ENCODE data around the gene MYD88. TPM values are rescaled to one million over a fixed set of nuclear protein-coding genes. Genes with fewer than 3 reads are reported as not detected.

The MYD88 gene
- total RNA-seq = 10 to 100 TPM; 72.5 to 78.6 TPM

DNA sequence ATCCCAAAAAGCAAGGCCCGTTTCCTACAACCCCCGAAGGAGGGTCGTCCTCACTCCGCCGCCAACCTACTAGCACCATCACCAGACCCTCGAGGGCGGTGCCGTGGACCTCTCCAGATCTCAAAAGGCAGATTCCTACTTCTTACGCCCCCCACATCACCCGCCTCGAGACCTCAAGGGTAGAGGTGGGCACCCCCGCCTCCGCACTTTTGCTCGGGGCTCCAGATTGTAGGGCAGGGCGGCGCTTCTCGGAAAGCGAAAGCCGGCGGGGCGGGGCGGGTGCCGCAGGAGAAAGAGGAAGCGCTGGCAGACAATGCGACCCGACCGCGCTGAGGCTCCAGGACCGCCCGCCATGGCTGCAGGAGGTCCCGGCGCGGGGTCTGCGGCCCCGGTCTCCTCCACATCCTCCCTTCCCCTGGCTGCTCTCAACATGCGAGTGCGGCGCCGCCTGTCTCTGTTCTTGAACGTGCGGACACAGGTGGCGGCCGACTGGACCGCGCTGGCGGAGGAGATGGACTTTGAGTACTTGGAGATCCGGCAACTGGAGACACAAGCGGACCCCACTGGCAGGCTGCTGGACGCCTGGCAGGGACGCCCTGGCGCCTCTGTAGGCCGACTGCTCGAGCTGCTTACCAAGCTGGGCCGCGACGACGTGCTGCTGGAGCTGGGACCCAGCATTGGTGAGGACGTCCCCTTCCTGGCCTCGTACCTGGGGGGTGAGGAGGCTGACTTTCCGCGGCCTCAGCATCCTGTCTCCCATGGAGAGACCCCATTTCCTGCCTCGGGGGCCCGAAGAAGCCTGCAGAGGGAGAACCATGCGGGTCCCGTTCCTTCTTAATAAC is at the start of gene MYD88:
MYD88 (plus strand) TSS at position 313 of the 842 bp plus-strand sequence; CDS start at position 353, 40 bp downstream.
- POLR2A ChIA-PET = interaction anchor here (0.7 to 7.5 kb wide), 7 partner anchors 14 to 232 kb away, joined by 3 to 153 read pairs (median 7); partner anchors contain the start of genes DLEC1, OXSR1 and PLCD1
- H3K27ac Mint-ChIP-seq = peak within 1 kb of the TSS; percentile 96
- H3K9me3 Mint-ChIP-seq (ENCODE audit: insufficient read depth) = no peaks in the 10 kb centered on the region
- H3K36me3 Mint-ChIP-seq (ENCODE audit: low read depth) = peaks cover 55% of the 10 kb centered on the region
- peak within 1 kb of the TSS; percentile 86 for H3K4me3 Mint-ChIP-seq
- peak; percentile 93 for DNase-seq
- ATAC-seq = peak; percentile 62
- CTCF ChIA-PET = interaction anchor here (1.0 to 5.1 kb wide), 6 partner anchors 19 to 342 kb away, joined by 3 to 30 read pairs (median 4); partner anchors contain the start of gene OXSR1
- H3K4me1 Mint-ChIP-seq (ENCODE audit: low read depth) = peaks cover 60% of the 10 kb centered on the region
- no peaks in the 10 kb centered on the region for H3K27me3 Mint-ChIP-seq (ENCODE audit: low read depth)

DNA sequence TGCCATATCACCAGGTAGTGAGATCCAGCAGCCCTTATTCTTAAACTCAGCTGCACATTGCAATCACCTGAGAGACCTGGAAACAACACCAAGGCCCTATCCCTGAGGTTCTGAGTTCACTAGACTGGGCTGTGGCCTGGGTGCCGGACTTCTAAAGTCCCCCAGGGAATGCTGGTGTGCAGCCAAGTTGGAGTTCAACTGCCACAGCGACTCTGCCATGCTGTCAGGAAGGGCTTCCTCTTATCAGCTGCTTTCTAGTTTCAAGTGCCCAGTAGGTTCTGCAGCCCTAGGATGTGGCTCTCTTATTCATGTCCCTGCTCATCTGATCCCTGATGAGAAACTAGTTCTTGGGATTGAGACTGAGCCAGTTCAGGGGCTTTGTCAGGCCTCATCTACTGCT is 49.3 kb upstream of the MYD88 start:
- ATAC-seq (no peak), DNase-seq (no peak)
- peaks cover 3% of the 10 kb centered on the region for H3K4me1 Mint-ChIP-seq (ENCODE audit: low read depth)
- H3K9me3 Mint-ChIP-seq (ENCODE audit: insufficient read depth) = no peaks in the 10 kb centered on the region
- peaks cover 5% of the 10 kb centered on the region for H3K27me3 Mint-ChIP-seq (ENCODE audit: low read depth)
- CTCF ChIA-PET = no interaction called here
- POLR2A ChIA-PET = no interaction called here
- no peak overlapping the region for H3K27ac Mint-ChIP-seq
- no peak overlapping the region for H3K4me3 Mint-ChIP-seq
- peaks cover 2% of the 10 kb centered on the region for H3K36me3 Mint-ChIP-seq (ENCODE audit: low read depth)

DNA sequence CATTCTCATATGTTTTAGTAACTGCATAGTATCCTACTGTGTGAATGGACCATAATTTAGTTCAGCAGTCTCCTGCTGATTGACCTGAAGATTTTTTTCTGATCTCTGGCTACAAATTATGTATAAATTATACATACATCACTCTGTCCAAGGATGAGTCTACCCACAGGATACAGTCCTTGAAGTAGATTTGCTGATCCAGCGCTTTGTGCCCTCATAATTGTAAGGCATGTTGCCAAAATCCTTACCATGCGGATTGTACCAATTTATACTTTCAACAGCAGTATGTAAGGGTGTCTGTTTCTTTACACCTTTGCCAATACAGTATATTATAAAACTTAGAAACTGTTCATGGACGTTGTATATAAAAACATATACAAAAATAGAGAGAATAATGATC is 48.0 kb upstream of the MYD88 start:
- POLR2A ChIA-PET = no interaction called here
- ATAC-seq = no peak
- Mint-ChIP-seq H3K9me3 (ENCODE audit: insufficient read depth) (no peaks in the 10 kb centered on the region), H3K4me1 (ENCODE audit: low read depth) (peaks cover 3% of the 10 kb centered on the region), H3K27me3 (ENCODE audit: low read depth) (peaks cover 5% of the 10 kb centered on the region), H3K27ac (no peak overlapping the region), H3K4me3 (no peak overlapping the region), H3K36me3 (ENCODE audit: low read depth) (no peaks in the 10 kb centered on the region)
- no peak for DNase-seq
- CTCF ChIA-PET = no interaction called here

DNA sequence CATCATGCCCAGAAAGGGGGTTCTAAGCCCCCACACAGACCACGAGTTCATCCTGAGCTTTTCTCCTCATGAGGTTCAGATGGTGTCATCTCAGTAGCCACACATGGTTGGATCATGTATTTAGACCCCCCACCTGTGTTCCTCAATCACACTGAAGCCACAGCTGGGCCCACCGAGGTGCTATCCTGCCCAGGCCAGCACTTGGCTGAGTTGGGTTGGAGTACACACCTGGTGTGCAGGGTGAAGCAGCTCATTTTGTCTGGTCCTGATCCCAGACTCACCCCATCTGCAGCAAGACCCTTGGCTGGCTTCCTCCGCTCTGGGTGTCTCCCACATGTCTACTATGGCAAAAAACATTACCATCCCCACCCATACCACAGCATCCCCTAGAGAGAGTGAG is 43.5 kb upstream of the MYD88 start:
- ATAC-seq (no peak), DNase-seq (no peak)
- Mint-ChIP-seq H3K36me3 (ENCODE audit: low read depth) (no peaks in the 10 kb centered on the region), H3K4me3 (no peak overlapping the region), H3K4me1 (ENCODE audit: low read depth) (no peaks in the 10 kb centered on the region), H3K27me3 (ENCODE audit: low read depth) (peaks cover 5% of the 10 kb centered on the region), H3K27ac (no peak overlapping the region), H3K9me3 (ENCODE audit: insufficient read depth) (no peaks in the 10 kb centered on the region)
- ChIA-PET CTCF (no interaction called here), POLR2A (no interaction called here)

DNA sequence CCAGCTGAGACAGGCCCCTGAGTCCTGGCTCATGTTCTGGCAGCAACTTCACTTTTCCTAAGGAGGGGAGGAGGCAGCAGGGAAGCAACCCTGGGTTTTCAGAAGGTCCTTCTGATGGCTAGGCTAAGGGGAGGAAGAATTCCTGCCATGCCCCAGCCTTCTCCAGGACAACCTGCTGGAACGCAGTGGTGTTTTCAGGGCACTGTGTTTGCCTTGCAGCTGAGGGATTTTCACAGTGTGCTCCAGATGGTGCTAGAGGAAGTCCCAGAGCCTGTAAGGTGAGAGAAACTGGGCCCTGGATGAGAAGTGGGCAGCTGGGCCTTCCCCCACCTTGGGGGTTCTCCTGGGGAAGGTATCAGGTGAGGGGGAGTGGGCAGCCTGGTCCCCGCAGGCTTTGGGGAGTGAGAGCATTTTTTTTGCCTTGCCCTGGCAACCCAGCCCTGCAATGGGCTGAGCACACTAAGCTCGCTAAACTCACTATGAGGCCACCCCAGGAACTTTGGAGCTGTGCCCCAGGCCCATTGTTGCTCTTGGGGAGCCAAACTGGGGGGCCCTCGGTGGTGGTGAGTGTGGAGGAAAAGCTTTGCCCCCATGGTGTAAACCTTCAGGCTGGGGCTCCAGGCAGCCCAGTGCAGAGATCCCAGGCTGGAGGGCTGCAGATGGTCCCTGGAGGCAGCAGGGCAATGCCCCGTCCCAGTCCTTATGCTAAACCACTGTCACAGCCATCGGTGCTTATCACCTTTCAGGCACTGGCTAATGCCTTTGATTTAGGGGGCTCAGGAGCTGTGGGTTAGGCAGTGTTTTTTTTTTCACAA is 42.6 kb upstream of the MYD88 start:
- Mint-ChIP-seq H3K4me1 (ENCODE audit: low read depth) (no peaks in the 10 kb centered on the region), H3K36me3 (ENCODE audit: low read depth) (no peaks in the 10 kb centered on the region)
- POLR2A ChIA-PET = no interaction called here

DNA sequence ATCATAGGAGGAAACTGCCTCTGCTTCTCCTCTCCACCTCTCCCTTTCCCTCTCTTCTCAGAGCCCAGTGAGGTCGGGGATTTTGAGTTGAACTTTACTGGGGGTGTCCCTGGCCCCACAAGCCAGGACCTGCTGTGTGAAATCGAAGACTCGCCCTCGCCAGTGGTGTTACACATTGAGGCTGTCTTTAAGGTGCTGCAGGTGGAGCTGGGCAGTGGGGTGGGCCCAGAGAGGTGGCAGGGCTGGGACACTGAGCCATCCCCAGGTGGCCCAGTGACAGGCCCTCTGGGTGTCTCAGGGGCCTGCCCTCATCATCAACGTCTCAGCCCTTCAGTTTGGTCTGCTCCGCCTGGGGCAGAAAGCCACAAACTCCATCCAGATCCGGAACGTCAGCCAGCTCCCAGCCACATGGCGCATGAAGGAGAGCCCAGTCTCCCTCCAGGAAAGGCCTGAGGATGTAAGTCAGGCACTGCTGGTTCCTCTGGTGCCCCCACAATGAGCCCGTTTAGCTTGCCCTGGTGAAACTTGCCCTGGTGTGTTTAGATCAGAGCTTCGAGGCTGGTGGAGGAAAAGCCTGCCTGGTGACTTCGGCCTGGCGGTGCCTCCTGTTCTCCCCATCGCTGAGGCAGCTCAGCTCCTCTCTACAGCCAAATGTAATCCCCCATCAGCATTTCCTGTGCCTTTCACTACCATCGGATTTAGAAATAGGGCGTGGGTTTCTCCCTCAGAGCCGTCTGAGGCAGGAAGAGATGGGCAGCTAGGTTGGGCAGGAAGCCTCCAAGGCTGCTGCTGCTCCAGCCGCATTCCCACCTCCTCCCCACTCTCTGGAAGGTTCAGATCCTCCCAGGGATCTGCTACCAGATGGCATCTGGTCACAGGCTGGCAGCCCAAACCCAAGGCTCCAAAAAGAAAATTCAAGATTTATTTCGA is 40.8 kb upstream of the MYD88 start:
- Mint-ChIP-seq H3K27ac (no peak overlapping the region), H3K9me3 (ENCODE audit: insufficient read depth) (no peaks in the 10 kb centered on the region)
- POLR2A ChIA-PET = interaction anchor here (1.0 kb wide), 1 partner anchor 12 kb away, joined by 3 read pairs; no protein-coding TSS in a partner anchor

More for the DNA sequence above, 42.6 kb upstream of the MYD88 start:
- DNase-seq (no peak), ATAC-seq (no peak)
- CTCF ChIA-PET = no interaction called here
- Mint-ChIP-seq H3K9me3 (ENCODE audit: insufficient read depth) (no peaks in the 10 kb centered on the region), H3K27ac (no peak overlapping the region), H3K27me3 (ENCODE audit: low read depth) (peaks cover 5% of the 10 kb centered on the region), H3K4me3 (no peak overlapping the region)

DNA sequence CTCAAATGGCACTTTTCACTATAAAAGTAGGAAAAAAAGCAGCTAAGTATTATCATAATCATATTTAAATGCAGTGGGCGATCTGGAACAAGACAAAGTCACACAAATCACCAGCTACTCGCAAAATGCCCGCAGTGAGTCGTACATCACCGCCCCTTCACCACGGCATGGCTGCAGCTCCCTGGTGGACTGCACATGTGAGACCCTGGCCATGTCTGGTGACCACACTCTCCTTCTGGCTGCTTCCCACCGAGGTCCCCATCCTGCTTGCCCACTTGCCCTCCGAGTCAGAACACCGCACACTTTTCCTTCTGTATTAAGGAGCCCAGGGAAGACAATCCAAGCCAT is 40.1 kb upstream of the MYD88 start:
- Mint-ChIP-seq H3K27ac (no peak overlapping the region), H3K4me3 (no peak overlapping the region)
- no peak for ATAC-seq

More for the DNA sequence above, 40.8 kb upstream of the MYD88 start:
- H3K36me3 Mint-ChIP-seq (ENCODE audit: low read depth) = no peaks in the 10 kb centered on the region
- CTCF ChIA-PET = interaction anchor here (0.9 kb wide), 1 partner anchor 128 kb away, joined by 3 read pairs; no protein-coding TSS in a partner anchor
- H3K4me1 Mint-ChIP-seq (ENCODE audit: low read depth) = no peaks in the 10 kb centered on the region
- DNase-seq (no peak), ATAC-seq (no peak)
- no peak overlapping the region for H3K4me3 Mint-ChIP-seq
- peaks cover 8% of the 10 kb centered on the region for H3K27me3 Mint-ChIP-seq (ENCODE audit: low read depth)

DNA sequence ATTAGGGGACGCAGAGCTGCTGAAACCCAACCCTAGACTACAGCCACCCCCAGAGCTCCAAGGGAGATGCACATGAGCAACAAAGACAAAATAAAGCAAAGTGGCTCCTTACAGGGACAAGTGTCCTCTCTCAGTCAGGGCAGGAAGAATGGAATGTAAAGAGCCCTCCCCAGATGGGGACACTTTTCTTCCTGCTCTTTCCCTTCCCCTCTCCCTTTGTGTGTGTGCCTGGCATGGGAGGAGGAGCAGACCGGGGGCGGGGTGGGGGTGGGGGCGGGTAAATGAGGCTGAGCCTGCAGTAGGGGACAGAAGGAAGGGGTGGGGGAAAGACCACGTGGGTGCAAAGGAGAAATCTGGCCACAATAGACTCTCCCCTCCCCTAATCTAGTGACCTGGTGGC is 38.9 kb upstream of the MYD88 start:
- no peak for ATAC-seq
- ChIA-PET CTCF (no interaction called here), POLR2A (no interaction called here)
- Mint-ChIP-seq H3K4me1 (ENCODE audit: low read depth) (no peaks in the 10 kb centered on the region), H3K27me3 (ENCODE audit: low read depth) (peaks cover 15% of the 10 kb centered on the region), H3K36me3 (ENCODE audit: low read depth) (no peaks in the 10 kb centered on the region), H3K4me3 (no peak overlapping the region), H3K27ac (no peak overlapping the region), H3K9me3 (ENCODE audit: insufficient read depth) (no peaks in the 10 kb centered on the region)
- no peak for DNase-seq

More for the DNA sequence above, 40.1 kb upstream of the MYD88 start:
- no peaks in the 10 kb centered on the region for H3K4me1 Mint-ChIP-seq (ENCODE audit: low read depth)
- DNase-seq = no peak
- ChIA-PET POLR2A (interaction anchor here (1.0 kb wide), 1 partner anchor 11 kb away, joined by 3 read pairs; no protein-coding TSS in a partner anchor), CTCF (interaction anchor here (0.9 kb wide), 1 partner anchor 128 kb away, joined by 3 read pairs; no protein-coding TSS in a partner anchor)
- no peaks in the 10 kb centered on the region for H3K36me3 Mint-ChIP-seq (ENCODE audit: low read depth)
- peaks cover 12% of the 10 kb centered on the region for H3K27me3 Mint-ChIP-seq (ENCODE audit: low read depth)
- no peaks in the 10 kb centered on the region for H3K9me3 Mint-ChIP-seq (ENCODE audit: insufficient read depth)

DNA sequence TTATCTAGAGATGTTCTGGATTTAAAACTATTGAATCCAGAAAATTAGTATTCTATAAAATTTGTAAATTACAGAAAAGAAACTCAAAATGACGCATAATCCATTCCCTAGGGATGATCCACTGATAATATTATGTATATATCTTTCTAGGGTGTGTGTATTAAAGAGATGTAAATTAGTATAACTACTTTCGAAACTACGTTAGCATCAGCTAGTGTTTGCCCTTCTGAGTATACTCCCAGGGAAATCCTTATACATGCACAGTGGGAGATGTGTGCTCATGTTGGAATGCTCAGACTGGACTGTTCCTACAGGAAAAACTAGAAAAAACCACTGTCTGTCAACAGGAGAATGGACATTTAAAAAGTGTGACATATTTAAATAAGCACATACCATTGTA is 38.0 kb upstream of the MYD88 start:
- Mint-ChIP-seq H3K27ac (no peak overlapping the region), H3K36me3 (ENCODE audit: low read depth) (no peaks in the 10 kb centered on the region), H3K4me3 (no peak overlapping the region), H3K27me3 (ENCODE audit: low read depth) (peaks cover 16% of the 10 kb centered on the region), H3K9me3 (ENCODE audit: insufficient read depth) (no peaks in the 10 kb centered on the region), H3K4me1 (ENCODE audit: low read depth) (no peaks in the 10 kb centered on the region)
- POLR2A ChIA-PET = no interaction called here
- CTCF ChIA-PET = no interaction called here
- ATAC-seq (no peak), DNase-seq (no peak)

DNA sequence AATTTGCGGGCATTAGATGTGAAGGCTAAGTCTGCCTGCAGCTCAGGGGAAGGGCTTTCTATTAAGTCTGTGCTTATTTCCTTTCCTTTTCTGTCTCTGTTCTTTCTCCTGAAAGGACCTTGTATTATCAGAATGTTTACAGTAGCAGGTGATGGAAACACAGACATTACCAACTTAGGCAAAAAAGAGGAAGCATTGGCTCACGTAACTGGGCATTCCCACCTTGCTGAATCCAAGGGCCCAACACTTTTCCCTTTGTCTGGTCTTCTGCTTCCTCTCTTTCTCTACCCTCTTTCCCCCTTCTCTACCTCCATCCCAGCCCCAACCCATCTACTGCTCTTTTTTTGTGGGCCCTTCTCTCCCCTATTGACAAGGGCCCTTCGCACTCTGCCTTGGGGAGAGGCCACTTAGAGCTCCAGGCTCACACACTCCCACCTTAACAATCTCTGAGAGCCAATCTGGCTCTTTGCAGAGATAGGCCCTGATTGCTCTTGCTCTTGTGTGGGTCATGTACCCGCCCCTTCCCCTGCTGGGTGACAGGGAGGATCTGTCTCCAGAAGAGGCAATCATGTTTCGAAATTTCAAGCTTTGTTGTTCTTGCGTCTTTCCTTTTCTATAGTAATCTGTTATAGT is 36.5 kb upstream of the MYD88 start:
- H3K4me1 Mint-ChIP-seq (ENCODE audit: low read depth) = no peaks in the 10 kb centered on the region
- ChIA-PET CTCF (interaction anchor here (1.0 kb wide), 1 partner anchor 127 kb away, joined by 3 read pairs; no protein-coding TSS in a partner anchor), POLR2A (no interaction called here)
- no peaks in the 10 kb centered on the region for H3K9me3 Mint-ChIP-seq (ENCODE audit: insufficient read depth)
- H3K27ac Mint-ChIP-seq = no peak overlapping the region
- peaks cover 22% of the 10 kb centered on the region for H3K27me3 Mint-ChIP-seq (ENCODE audit: low read depth)
- no peak for ATAC-seq
- DNase-seq = no peak
- H3K4me3 Mint-ChIP-seq = no peak overlapping the region
- H3K36me3 Mint-ChIP-seq (ENCODE audit: low read depth) = peaks cover 2% of the 10 kb centered on the region

DNA sequence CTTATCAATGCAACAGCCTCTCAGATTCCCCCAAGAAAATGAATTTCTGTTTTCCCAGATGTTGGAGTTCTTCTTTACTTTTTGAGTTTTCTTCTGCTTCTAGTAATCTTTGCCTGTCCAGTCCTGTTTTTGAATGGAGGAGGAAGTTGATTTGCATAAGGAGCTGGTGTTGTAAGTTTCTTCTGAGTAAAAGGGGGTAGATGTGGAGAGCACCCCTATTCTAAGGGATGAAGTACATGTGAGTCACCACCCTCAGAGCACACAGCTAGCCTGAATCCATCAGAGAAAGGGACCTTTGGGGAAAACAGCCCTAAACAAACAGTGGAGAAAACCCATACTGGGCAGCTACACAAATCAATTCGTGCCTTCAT is 36.0 kb upstream of the MYD88 start:
- ATAC-seq (no peak), DNase-seq (no peak)
- no peaks in the 10 kb centered on the region for H3K4me1 Mint-ChIP-seq (ENCODE audit: low read depth)
- CTCF ChIA-PET = interaction anchor here (1.0 kb wide), 1 partner anchor 128 kb away, joined by 3 read pairs; no protein-coding TSS in a partner anchor
- peaks cover 24% of the 10 kb centered on the region for H3K27me3 Mint-ChIP-seq (ENCODE audit: low read depth)
- no peak overlapping the region for H3K4me3 Mint-ChIP-seq
- H3K36me3 Mint-ChIP-seq (ENCODE audit: low read depth) = peaks cover 2% of the 10 kb centered on the region
- no peak overlapping the region for H3K27ac Mint-ChIP-seq
- no peaks in the 10 kb centered on the region for H3K9me3 Mint-ChIP-seq (ENCODE audit: insufficient read depth)
- POLR2A ChIA-PET = no interaction called here

Data from activated CD8-positive, alpha-beta T cell treated with anti-CD3 and anti-CD28 coated beads, Interleukin-2, amount 10 ng/mL, durations not matched to agents 7 days and 5 days (primary cell).